Gastrocnemius medialis (tissue), 4 donors: Measurements from ENCODE around the gene SKI. TPM values are rescaled to one million over a fixed set of nuclear protein-coding genes. Genes with fewer than 3 reads are reported as not detected.

Source experiments
- ATAC-seq, 2 donors: fragments of 150-250 bp; one replicate each; pipeline ENCODE4 v1.9.1; 2016
- DNase-seq, 2 donors: peaks; one replicate each; pipeline ENCODE4 v3.0.0-alpha.2; 2019
- H3K27ac ChIP-seq, 4 donors: fragments of 200-600 bp; sonication (generic); 1 replicate in 1 of 4; 2 replicates in 3 of 4; pipeline ENCODE4 v1.5.1; 2016 to 2018; ENCODE audit warnings: mild to moderate bottlenecking in 2 of 4, moderate library complexity in 1 of 4
- H3K27me3 ChIP-seq, 3 donors: fragments of 200-600 bp; sonication (generic) in 2 of 3; 1 replicate in 1 of 3; 2 replicates in 2 of 3; pipeline versions ENCODE4 v1.5.1 to v1.6.0; 2016 to 2019; ENCODE audit warnings: mild to moderate bottlenecking in 1 of 3, moderate library complexity in 1 of 3
- H3K36me3 ChIP-seq, 2 donors: fragments of 200-600 bp; sonication (generic) in 1 of 2; one replicate each; pipeline ENCODE4 v1.5.1; 2017 to 2018
- H3K4me1 ChIP-seq, 2 donors: fragments of 200-600 bp; sonication (generic) in 1 of 2; one replicate each; pipeline ENCODE4 v1.5.1; 2016 to 2017; ENCODE audit warnings: mild to moderate bottlenecking in 2 of 2
- H3K4me3 ChIP-seq, 4 donors: fragments of 200-600 bp; sonication (generic) in 3 of 4; 1 replicate in 1 of 4; 2 replicates in 3 of 4; pipeline ENCODE4 v1.5.1; 2016 to 2019; ENCODE audit warnings: mild to moderate bottlenecking in 2 of 4
- H3K9me3 ChIP-seq, 3 donors: fragments of 200-600 bp; sonication (generic) in 2 of 3; 1 replicate in 1 of 3; 2 replicates in 2 of 3; pipeline ENCODE4 v1.5.1; 2016 to 2019
- CTCF ChIP-seq, 5 experiments: fragments of 450-650 bp in 3 of 5; fragments of 200-600 bp in 2 of 5; sonication (generic) in 2 of 5; IDR thresholded peaks in 4 of 5; conservative IDR thresholded peaks in 1 of 5; 1 replicate in 4 of 5; 2 replicates in 1 of 5; pipeline ENCODE4 v1.5.1; 2016 to 2019; ENCODE audit warnings: antibody characterized with exemption in 5 of 5, mild to moderate bottlenecking in 3 of 5, moderate library complexity in 3 of 5
- POLR2A ChIP-seq, 2 donors: fragments of 450-650 bp; IDR thresholded peaks; one replicate each; pipeline ENCODE4 v1.6.1; 2017; ENCODE audit warnings: antibody characterized with exemption in 2 of 2, mild to moderate bottlenecking in 2 of 2, moderate library complexity in 2 of 2
- in situ Hi-C, 4 donors: fragments of 200-750 bp; cut with MboI; loops; one replicate each; pipeline versions ENCODE4 v1.15.0 to v1.8.0; 2017; ENCODE audit warnings: low sequenced_read_pairs in 4 of 4
- intact Hi-C: fragments of 100-400 bp; cut with DNase I; formaldehyde crosslinking; loops from one replicate; pipeline ENCODE4 v1.15.1; 2023; ENCODE audit warnings: low total_unique reads
- total RNA-seq, 4 donors: library from RNA; depleted of rRNA; stranded (reverse); fragments of >200 nt; gene quantifications; one replicate each; pipeline versions ENCODE4 v1.1.0 to v1.2.3, GENCODE V29; 2016

SKI gene
- total RNA-seq, 4 donors from 2014 or later, result 7.8 to 32.2 (median 22.4) TPM

DNA sequence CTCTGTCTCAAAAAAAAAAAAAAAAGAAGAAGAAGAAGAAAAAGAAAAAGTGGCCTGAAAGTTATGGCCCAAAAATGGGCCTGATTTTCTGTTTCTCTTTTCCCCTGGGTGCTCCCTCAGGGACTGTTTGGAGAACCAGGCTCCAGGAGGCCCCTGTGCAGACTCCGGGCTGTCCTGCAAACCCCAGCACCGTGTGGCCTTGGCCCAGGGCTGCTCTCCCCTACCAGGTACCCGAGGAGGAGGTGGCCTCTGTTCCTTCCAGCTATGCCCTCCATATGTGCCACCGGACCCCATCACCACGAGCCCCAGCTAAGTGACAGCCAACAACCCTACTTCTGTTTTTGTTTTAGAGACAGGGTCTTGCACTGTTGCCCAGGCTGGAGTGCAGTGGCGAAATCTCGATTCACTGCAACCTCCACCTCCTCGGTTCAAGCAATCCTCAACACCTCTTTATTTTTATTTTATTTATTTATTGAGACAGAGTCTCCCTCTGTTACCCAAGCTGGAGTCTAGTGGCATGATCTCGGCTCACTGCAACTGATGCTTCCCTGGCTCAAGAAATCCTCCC, 26.0 kb upstream of the SKI start:
- TF ChIP-seq POLR2A (IDR thresholded peaks at IDR 0.05), result no peak
- no peak for TF ChIP-seq CTCF (IDR thresholded peaks at IDR 0.05 in 4 of 5, conservative IDR thresholded peaks at IDR 0.05 in 1 of 5)
- in situ Hi-C loops (loop anchor here in 2 of 4 donors (25.0 kb wide), 2 partner anchors 110 to 335 kb away; partner anchors contain the start of genes HES5 (in 1 of the 2) and PANK4 (in 1 of the 2)), intact Hi-C loops (no loop called here)
- Histone ChIP-seq H3K4me3 (no peak overlapping the region), H3K9me3 (no peaks in the 10 kb centered on the region), H3K27me3 (no peaks in the 10 kb centered on the region), H3K27ac (no peak overlapping the region), H3K4me1 (peaks cover 25 to 33% of the 10 kb centered on the region in 2 donors), H3K36me3 (no peaks in the 10 kb centered on the region)
- DNase-seq (no peak), ATAC-seq (no peak)

- in situ Hi-C loops (loop anchor here in 2 of 4 donors (25.0 kb wide), 2 partner anchors 109 to 334 kb away; partner anchors contain the start of genes HES5 (in 1 of the 2) and PANK4 (in 1 of the 2)), intact Hi-C loops (no loop called here)
- peak overlapping the region in 3 of 4 donors; percentile 82 to 93 (median 89) for H3K27ac ChIP-seq
- H3K4me3 ChIP-seq, result no peak overlapping the region
- no peaks in the 10 kb centered on the region for H3K36me3 ChIP-seq
- peaks cover 25 to 39% of the 10 kb centered on the region in 2 donors for H3K4me1 ChIP-seq
- no peaks in the 10 kb centered on the region for H3K9me3 ChIP-seq
- no peak for TF ChIP-seq CTCF (IDR thresholded peaks at IDR 0.05 in 4 of 5, conservative IDR thresholded peaks at IDR 0.05 in 1 of 5)
- TF ChIP-seq POLR2A (IDR thresholded peaks at IDR 0.05), result no peak
- H3K27me3 ChIP-seq, result no peaks in the 10 kb centered on the region
- ATAC-seq (no peak), DNase-seq (no peak)
Measured at GRCh38 chr1:2202843-2203601, 25.1 kb upstream of the SKI start.

- intact Hi-C loops (no loop called here), in situ Hi-C loops (loop anchor here in 2 of 4 donors (25.0 kb wide), 2 partner anchors 108 to 333 kb away; partner anchors contain the start of genes HES5 (in 1 of the 2) and PANK4 (in 1 of the 2))
- no peak for ATAC-seq
- TF ChIP-seq CTCF (IDR thresholded peaks at IDR 0.05 in 4 of 5, conservative IDR thresholded peaks at IDR 0.05 in 1 of 5) (no peak), POLR2A (IDR thresholded peaks at IDR 0.05) (no peak)
- H3K4me3 ChIP-seq, result peak overlapping the region; percentile 53 to 90 (median 69)
- H3K27ac ChIP-seq, result peak overlapping the region; percentile 77 to 93 (median 86)
- no peaks in the 10 kb centered on the region for H3K27me3 ChIP-seq
- no peaks in the 10 kb centered on the region for H3K36me3 ChIP-seq
- H3K9me3 ChIP-seq, result no peaks in the 10 kb centered on the region
- H3K4me1 ChIP-seq, result peaks cover 22 to 42% of the 10 kb centered on the region in 2 donors
- no peak for DNase-seq
Measured at GRCh38 chr1:2203671-2204414, 24.3 kb upstream of the SKI start.

- intact Hi-C loops (loop anchor here (1.0 kb wide), 1 partner anchor 23 kb away; no protein-coding TSS in a partner anchor), in situ Hi-C loops (loop anchor here in 2 of 4 donors (25.0 kb wide), 2 partner anchors 108 to 333 kb away; partner anchors contain the start of genes HES5 (in 1 of the 2) and PANK4 (in 1 of the 2))
- DNase-seq (peak; percentile 68 to 78), ATAC-seq (peak; percentile 43 to 55)
- Histone ChIP-seq H3K4me3 (peak overlapping the region; percentile 53 to 90 (median 69)), H3K36me3 (no peaks in the 10 kb centered on the region), H3K4me1 (peaks cover 18 to 37% of the 10 kb centered on the region in 2 donors), H3K9me3 (no peaks in the 10 kb centered on the region), H3K27ac (peak overlapping the region; percentile 77 to 93 (median 86)), H3K27me3 (no peaks in the 10 kb centered on the region)
- TF ChIP-seq CTCF (IDR thresholded peaks at IDR 0.05 in 4 of 5, conservative IDR thresholded peaks at IDR 0.05 in 1 of 5) (no peak), POLR2A (IDR thresholded peaks at IDR 0.05) (peak; percentile 57)
Measured at GRCh38 chr1:2204415-2205190, 23.5 kb upstream of the SKI start.
